ENCODE measurements around the gene TIMMDC1.
"Not testable (repeated sequence)": the region's sequence is repeated elsewhere in the genome, so short reads cannot be mapped to it uniquely, and the experiment has no call there.

Gene TIMMDC1

GRCh38 chr3:119557877-119558269 lies 59.5 kb downstream of the TIMMDC1 start:
- DNase-seq: peak; percentile 41

GRCh38 chr3:119558626-119559317 lies 60.4 kb downstream of the TIMMDC1 start:
- DNase-seq: no peak

- DNase-seq: peak; percentile 89
Measured at GRCh38 chr3:119559441-119559963, 61.2 kb downstream of the TIMMDC1 start, which contains the start of gene CD80. Gene CD80, minus strand, starts transcription at chr3:119559614. Its CDS starts 1,886 bp downstream, at chr3:119557728.

- DNase-seq: no peak
Measured at GRCh38 chr3:119560160-119560559, 61.8 kb downstream of the TIMMDC1 start.

- DNase-seq: peak; percentile 78
Measured at GRCh38 chr3:119562307-119562961, 64.1 kb downstream of the TIMMDC1 start.

- not testable (repeated sequence) for DNase-seq
Measured at GRCh38 chr3:119563334-119563733, 65.0 kb downstream of the TIMMDC1 start.

GRCh38 chr3:119569156-119569555 lies 70.8 kb downstream of the TIMMDC1 start:
- DNase-seq: no peak

- DNase-seq: no peak
Measured at GRCh38 chr3:119570229-119570628, 71.9 kb downstream of the TIMMDC1 start.

GRCh38 chr3:119571230-119571629 lies 72.9 kb downstream of the TIMMDC1 start:
- no peak for DNase-seq

- DNase-seq: no peak
Measured at GRCh38 chr3:119571688-119572087, 73.3 kb downstream of the TIMMDC1 start.
